Activated gamma-delta T cell treated with anti-CD3 and anti-CD28 coated beads, Interleukin-2, amount 50 U/mL, for 16 hours (primary cell): ENCODE measurements around the gene ARL6IP5.
A peak's percentile ranks its signal among the peaks of the same experiment; 100 is the strongest.

Experiments used
- DNase-seq: peaks from one replicate; pipeline ENCODE4 v3.0.0-alpha.2; 2020; ENCODE audit warnings: low read depth

Gene ARL6IP5

GRCh38 chr3:69085833-69086722 lies 1.3 kb downstream of the ARL6IP5 start:
- peak; percentile 51 for DNase-seq

- no peak for DNase-seq
Measured at GRCh38 chr3:69087030-69087791, 2.5 kb downstream of the ARL6IP5 start.

- no peak for DNase-seq
Measured at GRCh38 chr3:69088063-69088462, 3.3 kb downstream of the ARL6IP5 start.

GRCh38 chr3:69090021-69090420 lies 5.3 kb downstream of the ARL6IP5 start:
- no peak for DNase-seq

GRCh38 chr3:69091389-69092029 lies 6.8 kb downstream of the ARL6IP5 start:
- DNase-seq, result no peak

- no peak for DNase-seq
Measured at GRCh38 chr3:69092030-69092516, 7.3 kb downstream of the ARL6IP5 start.

GRCh38 chr3:69094467-69095205 lies 9.9 kb downstream of the ARL6IP5 start:
- DNase-seq, result no peak

GRCh38 chr3:69095636-69096035 lies 10.9 kb downstream of the ARL6IP5 start:
- no peak for DNase-seq

- no peak for DNase-seq
Measured at GRCh38 chr3:69096299-69096698, 11.6 kb downstream of the ARL6IP5 start.

- DNase-seq, result no peak
Measured at GRCh38 chr3:69097407-69098086, 12.8 kb downstream of the ARL6IP5 start.

GRCh38 chr3:69099576-69099975 lies 14.8 kb downstream of the ARL6IP5 start:
- DNase-seq, result no peak

- no peak for DNase-seq
Measured at GRCh38 chr3:69102384-69102783, 17.6 kb downstream of the ARL6IP5 start.

- no peak for DNase-seq
Measured at GRCh38 chr3:69103123-69103522, 18.4 kb downstream of the ARL6IP5 start.

- DNase-seq, result no peak
Measured at GRCh38 chr3:69104586-69104985, 19.8 kb downstream of the ARL6IP5 start.

- no peak for DNase-seq
Measured at GRCh38 chr3:69105320-69105719, 20.6 kb downstream of the ARL6IP5 start.

GRCh38 chr3:69107841-69108240 lies 23.1 kb downstream of the ARL6IP5 start:
- DNase-seq, result no peak

GRCh38 chr3:69108811-69109210 lies 24.1 kb downstream of the ARL6IP5 start:
- no peak for DNase-seq

- no peak for DNase-seq
Measured at GRCh38 chr3:69110941-69111546, 26.3 kb downstream of the ARL6IP5 start.

GRCh38 chr3:69113536-69113935 lies 28.8 kb downstream of the ARL6IP5 start:
- DNase-seq, result no peak

GRCh38 chr3:69115731-69116130 lies 31.0 kb downstream of the ARL6IP5 start:
- no peak for DNase-seq

- DNase-seq, result no peak
Measured at GRCh38 chr3:69116162-69116561, 31.4 kb downstream of the ARL6IP5 start.
